HuH-7.5 (cell line): Measurements from ENCODE around the gene RFX2.
"Not testable (repeated sequence)": the region's sequence is repeated elsewhere in the genome, so short reads cannot be mapped to it uniquely, and the experiment has no call there.

Experiments used
- DNase-seq: peaks from one replicate; pipeline ENCODE4 v3.0.0; 2011; ENCODE audit warnings: low spot score

Gene RFX2

DNA sequence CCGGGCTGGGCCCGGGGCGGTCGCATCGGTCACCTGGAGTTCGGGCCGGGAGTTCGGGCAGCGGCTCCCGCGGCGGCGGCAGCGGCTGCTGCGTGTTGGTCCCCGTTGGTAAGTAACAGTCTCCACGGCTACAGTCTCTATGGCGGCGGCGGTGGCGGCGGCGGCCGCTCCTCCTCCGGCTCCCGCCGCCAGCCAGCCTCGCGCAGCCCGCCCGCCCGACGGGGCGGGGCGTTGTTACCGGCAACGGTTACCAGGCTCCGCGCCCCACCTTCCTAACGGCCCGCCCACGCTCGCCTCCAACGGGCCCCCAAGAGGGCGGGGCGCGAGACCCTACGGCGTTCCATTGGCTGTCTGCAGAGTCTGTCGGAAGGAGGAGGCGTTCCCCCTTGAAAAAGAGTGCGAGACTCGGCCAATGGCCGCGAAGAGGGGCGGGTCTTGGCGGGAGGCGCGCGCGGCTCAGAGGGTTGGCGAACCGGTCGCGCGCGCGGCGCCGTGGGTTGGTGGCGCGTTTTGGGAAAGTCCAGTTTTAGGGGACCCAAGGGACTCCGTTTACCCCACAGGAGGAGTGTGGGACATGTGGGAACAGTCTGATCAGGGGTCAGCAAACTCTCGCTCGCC lies at the start of gene RFX2:
RFX2 (minus strand) TSS at position 141 of the 618 bp plus-strand sequence. CDS start 63,004 bp downstream, outside the sequence.
- DNase-seq = peak; percentile 93

GRCh38 chr19:6156033-6156432 lies 45.7 kb upstream of the RFX2 start:
- DNase-seq = no peak

- no peak for DNase-seq
Observed at GRCh38 chr19:6150289-6150688, 40.0 kb upstream of the RFX2 start.

DNA sequence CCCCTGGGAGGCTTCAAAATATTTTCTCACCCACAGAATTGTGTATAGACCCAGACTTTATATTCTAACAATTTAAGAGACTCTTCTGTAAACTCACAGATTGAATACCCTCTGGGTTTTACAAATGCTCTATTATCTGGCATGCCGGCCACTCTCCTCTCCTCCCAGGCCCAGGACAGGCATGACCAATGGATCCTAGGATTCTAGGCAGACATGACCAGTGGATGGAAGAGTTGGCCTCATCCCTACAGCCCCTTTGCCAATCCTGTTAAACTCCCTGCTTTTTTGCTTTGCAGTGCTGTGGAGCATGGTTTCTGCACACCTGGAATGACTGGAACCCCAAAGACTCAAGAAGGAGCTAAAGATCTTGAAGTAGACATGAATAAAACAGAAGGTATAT lies 30.9 kb upstream of the RFX2 start:
- no peak for DNase-seq

- no peak for DNase-seq
Observed at GRCh38 chr19:6138511-6138910, 28.2 kb upstream of the RFX2 start.

DNA sequence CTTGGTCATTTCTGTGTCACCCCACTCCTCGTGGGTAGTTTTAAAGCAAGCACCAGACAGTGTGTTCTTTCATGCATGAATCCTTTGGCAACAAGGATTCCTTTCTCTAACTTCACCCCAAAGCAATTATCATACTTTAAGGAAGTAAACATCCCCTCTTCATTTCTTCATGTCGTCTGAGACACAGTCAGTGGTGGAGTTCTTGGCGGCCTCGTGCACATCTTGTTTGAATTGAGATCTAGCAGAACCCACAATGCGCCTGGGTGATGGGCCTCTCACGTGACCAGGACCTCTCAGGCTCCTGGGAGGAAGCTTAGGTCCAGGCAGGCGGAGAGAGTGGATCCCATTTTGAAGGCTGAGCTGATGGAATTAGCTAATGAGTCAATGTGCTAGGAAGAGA lies 27.8 kb upstream of the RFX2 start:
- no peak for DNase-seq

GRCh38 chr19:6133231-6133630 lies 22.9 kb upstream of the RFX2 start:
- DNase-seq = no peak

DNA sequence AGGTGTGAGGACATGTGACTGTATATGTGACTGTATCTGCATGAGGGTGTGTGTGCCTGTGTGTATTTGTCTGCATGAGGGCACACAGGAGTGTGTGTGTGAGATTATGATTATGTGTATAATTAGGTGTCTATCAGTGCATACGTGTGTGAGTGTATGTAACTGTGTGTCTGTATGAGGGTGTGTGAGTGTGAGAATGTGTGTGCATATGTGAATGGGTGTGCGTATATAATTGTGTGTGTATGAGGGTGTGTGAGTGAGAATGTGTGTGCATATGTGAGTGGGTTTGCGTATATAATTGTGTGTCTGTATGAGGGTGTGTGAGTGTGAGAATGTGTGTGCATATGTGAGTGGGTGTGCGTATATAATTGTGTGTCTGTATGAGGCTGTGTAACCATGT lies 22.2 kb upstream of the RFX2 start:
- DNase-seq = no peak

GRCh38 chr19:6127716-6128335 lies 17.5 kb upstream of the RFX2 start:
- DNase-seq = no peak

DNA sequence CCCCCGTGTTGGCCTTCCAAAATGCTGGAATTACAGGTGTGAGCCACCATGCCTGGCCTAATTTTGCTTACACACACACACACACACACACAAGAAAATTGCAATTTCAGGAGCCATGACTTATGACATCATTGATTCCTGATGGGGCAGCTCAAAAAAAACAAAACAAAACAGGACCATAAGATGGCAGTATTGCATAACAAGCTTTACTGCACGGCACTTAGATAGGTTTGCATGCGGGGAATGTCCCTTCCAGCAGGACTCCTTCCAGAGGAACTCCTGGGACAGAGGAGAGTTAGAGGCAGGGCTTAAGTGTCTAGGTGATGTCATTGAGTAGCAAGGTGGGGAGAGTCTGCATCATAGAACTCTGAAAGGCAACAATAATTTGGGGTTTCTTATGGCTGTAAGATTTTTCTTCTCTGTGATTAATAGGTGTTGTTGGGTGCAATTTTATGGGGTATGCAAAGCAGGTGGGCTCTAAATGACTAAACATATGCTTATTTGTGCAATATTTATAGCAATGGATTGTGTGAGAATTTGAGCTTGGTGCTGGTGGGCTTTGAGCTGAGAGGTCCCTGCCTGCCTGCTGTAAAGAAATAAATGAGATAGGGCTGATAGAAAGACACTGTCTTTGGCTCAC lies 16.2 kb upstream of the RFX2 start:
- peak; percentile 36 for DNase-seq

DNA sequence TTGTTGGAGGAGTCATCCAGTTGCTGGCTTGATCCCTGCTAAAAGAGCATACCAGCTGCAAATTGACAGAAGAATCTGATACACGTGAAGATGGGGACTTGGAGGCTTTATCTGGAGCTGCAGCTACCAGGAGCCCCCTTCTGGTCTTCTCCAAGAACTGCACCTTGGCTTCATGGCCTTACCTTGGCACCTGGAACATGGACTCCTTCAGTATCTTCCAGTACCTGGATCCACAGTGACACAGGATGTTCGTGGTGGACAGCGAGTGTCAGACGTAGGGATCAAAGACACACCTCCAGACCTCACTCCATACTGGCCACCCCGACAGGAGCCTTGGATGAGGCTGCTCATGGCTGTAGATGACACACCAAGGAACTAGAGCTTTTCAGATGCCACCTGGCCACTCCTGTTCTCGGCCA lies 15.3 kb upstream of the RFX2 start:
- peak; percentile 36 for DNase-seq

- no peak for DNase-seq
Observed at GRCh38 chr19:6119031-6119430, 8.7 kb upstream of the RFX2 start.

DNA sequence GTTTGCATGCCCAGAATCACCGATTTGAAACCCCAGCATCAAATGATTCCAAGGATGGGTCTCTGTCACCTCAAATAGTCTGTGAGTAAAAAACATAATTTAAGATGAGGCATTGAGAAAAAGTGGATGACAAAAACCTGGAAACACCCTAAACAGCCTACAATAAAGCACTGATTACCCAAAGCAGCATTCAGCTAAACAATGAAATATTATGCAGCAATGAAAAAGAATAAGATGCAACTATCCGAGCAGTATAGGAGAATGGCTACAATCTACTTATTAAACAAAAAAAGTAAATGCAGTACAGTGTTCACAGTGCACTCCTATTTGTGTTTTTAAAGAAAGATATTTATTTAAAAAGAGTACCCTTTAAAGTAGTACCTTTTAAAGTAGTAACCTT lies 7.7 kb upstream of the RFX2 start:
- DNase-seq = no peak

DNA sequence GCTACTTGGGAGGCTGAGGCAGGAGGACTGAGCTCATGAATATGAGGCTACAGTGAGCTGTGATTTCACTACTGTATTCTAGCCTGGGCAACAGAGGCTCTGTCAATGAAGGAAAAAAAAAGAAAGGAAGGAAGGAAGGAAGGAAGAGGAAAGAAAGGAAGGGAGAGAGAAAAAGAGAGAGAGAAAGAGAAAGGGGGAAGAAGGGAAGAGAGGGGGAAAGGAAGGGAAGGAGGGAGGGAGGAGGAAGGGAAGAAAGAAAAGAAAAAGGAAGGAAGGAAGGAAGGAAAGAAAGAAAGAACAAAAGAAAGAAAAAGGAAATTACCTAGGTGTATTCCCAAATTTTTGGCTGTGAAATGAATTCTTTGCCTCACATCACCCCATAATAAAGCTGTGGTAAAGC lies 7.2 kb upstream of the RFX2 start:
- DNase-seq = no peak

DNA sequence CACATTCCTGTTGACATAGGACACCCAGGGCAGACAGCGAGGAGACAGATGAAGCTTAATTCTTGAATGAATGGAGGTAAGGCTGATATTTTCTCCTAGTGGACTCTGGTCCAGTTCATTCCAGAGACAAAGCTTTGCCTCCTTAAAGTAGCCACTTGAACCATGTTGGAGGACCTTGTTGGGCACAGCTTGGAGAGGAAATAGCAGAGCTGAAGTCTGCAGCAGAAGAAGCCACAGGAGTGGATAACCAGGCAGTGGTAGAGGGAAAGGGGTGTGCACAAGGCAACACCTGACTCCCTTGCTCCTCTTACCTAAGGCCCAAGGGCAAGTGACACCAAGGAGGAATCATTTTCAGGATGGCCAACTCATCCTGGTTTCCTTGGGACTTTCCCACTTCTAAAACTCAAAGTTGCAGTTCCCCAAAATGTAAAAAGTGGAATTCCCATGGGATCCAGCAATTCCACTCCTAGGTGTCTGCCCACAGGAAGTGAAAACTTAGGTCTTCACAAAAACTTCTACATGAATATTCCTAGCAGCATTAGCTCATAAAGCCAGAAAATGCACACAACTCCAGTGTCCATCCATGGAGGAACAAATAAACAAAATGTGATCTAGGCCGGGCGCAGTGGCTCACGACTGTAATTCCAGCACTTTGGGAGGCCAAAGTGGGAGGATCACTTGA lies 6.6 kb upstream of the RFX2 start:
- DNase-seq = no peak

DNA sequence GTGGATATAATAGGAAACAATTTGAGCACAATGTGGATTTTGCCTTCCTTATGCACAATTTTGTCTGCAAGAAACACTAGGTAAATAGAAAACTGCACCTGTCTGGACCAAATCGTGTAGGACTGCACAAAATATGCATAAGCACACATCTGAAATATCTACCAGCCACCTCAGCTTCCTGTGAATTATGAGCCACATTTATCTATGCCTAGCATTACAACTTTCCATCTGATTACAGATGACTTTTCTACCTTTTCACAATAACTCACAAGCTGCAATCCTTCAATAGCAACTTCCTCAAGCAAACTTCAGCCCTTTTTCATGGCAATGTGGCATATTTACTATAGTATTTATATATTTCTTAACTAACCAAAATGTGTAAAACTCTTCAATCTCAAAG lies 5.7 kb upstream of the RFX2 start:
- DNase-seq = no peak

- no peak for DNase-seq
Observed at GRCh38 chr19:6113616-6114188, 3.4 kb upstream of the RFX2 start.

- no peak for DNase-seq
Observed at GRCh38 chr19:6109947-6110346, 353 bp downstream of the RFX2 start.

DNA sequence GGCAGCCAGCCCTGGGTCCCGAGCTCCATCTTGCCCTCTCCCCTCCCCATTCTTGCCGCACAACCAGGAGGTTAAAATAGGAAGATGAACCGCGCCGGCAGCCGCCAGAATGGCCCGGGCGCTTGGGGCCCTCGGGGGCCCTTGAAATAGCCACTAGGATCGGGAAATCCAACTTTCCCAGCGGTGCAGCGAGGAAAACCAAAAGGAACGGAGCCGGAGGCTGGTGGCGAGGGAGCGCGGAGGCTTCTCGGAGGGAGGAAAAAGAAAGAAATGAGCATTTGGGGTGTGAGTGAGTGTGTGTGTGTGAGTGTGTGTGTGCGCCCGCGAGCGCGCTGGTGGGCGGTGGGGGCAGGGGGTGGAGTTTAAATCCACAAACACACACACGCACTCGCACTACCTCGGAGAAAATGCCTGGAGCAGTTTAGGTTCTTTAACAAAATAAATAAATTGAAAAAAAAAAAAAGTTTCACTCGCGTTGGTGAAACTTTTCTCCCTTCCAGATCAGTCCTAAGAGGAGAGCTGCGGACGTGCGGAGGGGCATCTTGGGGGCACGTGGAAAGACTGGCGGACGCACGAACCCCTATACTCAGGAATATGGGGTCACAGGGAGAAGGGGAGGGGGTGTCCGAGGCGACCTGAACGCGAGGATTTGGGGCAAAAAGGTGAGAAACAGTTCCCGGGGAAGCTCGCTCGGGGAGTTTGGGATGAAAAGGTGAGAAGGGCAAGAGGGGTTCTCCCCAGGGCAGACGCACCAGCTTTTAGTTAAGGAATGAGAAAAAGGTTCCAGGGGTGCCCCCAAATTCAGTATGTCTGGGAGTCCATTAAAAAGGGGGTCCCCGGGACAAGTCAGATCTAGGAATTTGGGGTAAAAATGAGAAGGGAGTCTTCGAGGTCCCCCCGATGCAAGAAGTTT lies 1.3 kb downstream of the RFX2 start:
- DNase-seq = peak; percentile 47

DNA sequence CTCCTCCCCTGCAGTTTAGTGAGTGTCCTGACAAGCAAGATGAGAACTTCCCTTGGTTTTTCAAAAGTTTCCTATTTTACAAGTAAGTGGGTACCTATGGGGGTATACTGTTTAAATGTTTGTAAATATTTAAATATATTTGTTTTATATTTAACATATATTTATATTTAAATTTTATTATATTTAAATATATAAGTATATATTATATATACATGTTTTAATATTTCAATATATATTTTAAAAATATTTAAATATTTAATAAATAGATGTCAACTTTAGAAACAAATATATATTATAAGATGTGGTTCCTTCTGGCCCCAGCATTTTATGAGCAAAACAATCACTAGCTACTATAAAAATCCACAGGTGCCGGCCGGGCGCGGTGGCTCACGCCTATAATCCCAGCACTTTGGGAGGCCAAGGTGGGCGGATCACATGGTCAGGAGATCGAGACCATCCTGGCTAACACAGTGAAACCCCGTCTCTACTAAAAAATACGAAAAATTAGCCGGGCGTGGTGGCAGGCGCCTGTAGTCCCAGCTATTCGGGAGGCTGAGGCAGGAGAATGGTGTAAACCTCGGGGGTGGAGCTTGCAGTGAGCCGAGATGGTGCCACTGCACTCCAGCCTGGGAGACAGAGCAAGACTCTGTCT lies 3.5 kb downstream of the RFX2 start:
- DNase-seq = not testable (repeated sequence)

DNA sequence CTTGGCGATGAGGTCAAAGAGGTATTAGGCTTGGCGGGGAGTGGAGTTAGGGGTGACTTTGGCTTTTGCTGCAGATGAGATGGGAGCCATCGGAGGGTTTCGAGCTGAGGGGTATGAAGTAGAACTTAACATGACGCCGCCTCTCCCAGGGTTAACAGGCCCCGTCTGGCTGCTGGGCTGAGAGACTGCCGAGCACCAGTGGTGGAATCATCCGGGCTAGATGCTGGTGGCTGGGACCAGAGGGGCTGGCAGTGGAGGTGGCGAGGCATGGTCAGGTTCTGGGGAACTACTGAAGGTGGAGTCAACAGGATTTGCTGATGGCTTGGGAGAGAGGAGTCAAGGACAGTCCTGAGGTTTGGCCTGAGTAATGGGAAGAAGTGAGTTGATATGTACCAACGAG lies 4.9 kb downstream of the RFX2 start:
- DNase-seq = no peak
